Endodermal cell (in vitro differentiated cells): ENCODE results near the gene CAMKMT. TPM values are rescaled to one million over a fixed set of nuclear protein-coding genes. Genes with fewer than 3 reads are reported as not detected.
A peak's percentile ranks its signal among the peaks of the same experiment; 100 is the strongest.
"Not testable (repeated sequence)": the region's sequence is repeated elsewhere in the genome, so short reads cannot be mapped to it uniquely, and the experiment has no call there.

Experiments used
- DNase-seq: peaks from one replicate; pipeline ENCODE4 v3.0.0-alpha.2; 2017
- H3K27ac ChIP-seq: 2 replicates; pipeline ENCODE4 v1.5.1; 2013; ENCODE audit warnings: mild to moderate bottlenecking, low read depth, low read length, moderate library complexity
- H3K27me3 ChIP-seq: 2 replicates; pipeline ENCODE4 v1.6.1; 2013; ENCODE audit warnings: mild to moderate bottlenecking, low read length, moderate library complexity; ENCODE audit not compliant: insufficient read depth, control insufficient read depth, poor library complexity, severe bottlenecking
- H3K36me3 ChIP-seq: 2 replicates; pipeline ENCODE4 v1.7.0; 2013; ENCODE audit warnings: mild to moderate bottlenecking, low read length, moderate library complexity; ENCODE audit not compliant: control insufficient read depth, insufficient read depth
- H3K4me1 ChIP-seq: one replicate; pipeline ENCODE4 v1.7.0; 2013; ENCODE audit warnings: low read length; ENCODE audit not compliant: control insufficient read depth, insufficient read depth
- H3K4me3 ChIP-seq: 2 replicates; pipeline ENCODE4 v1.5.1; 2013; ENCODE audit warnings: mild to moderate bottlenecking, low read length, moderate library complexity
- H3K9ac ChIP-seq: 2 replicates; pipeline ENCODE4 v1.6.1; 2013; ENCODE audit warnings: mild to moderate bottlenecking, low read length, moderate library complexity; ENCODE audit not compliant: poor library complexity, severe bottlenecking; ENCODE audit errors: extremely low read depth
- H3K9me3 ChIP-seq: 2 replicates; pipeline ENCODE4 v1.6.1; 2013; ENCODE audit warnings: mild to moderate bottlenecking, low read length, moderate library complexity; ENCODE audit not compliant: control insufficient read depth
- H3K27ac Mint-ChIP-seq: 2 replicates; pipeline ENCODE4 v1.8.0; 2020; ENCODE audit warnings: mixed read lengths
- H3K27me3 Mint-ChIP-seq: 2 replicates; pipeline ENCODE4 v1.8.0; 2021; ENCODE audit warnings: mild to moderate bottlenecking, mixed read lengths; ENCODE audit not compliant: insufficient read depth
- H3K36me3 Mint-ChIP-seq: 2 replicates; pipeline ENCODE4 v1.8.0; 2020; ENCODE audit warnings: low read depth, mixed read lengths
- H3K4me1 Mint-ChIP-seq: 2 replicates; pipeline ENCODE4 v1.8.0; 2020; ENCODE audit warnings: mixed read lengths
- H3K4me3 Mint-ChIP-seq: 2 replicates; pipeline ENCODE4 v1.8.0; 2020; ENCODE audit warnings: mild to moderate bottlenecking, moderate library complexity, mixed read lengths
- H3K9me3 Mint-ChIP-seq: 2 replicates; pipeline ENCODE4 v1.8.0; 2020; ENCODE audit warnings: mild to moderate bottlenecking, mixed read lengths
- WGBS, 2 experiments: methylation state at CpG; one replicate each; pipeline versions ENCODE4 v1.1.5 to v1.1.7; 2013; ENCODE audit warnings: missing lambda C conversion rate in 2 of 2, mixed read lengths in 1 of 2; ENCODE audit not compliant: insufficient coverage in 1 of 2, insufficient read length in 1 of 2; 5-methylcytosine and 5-hydroxymethylcytosine counted together
- total RNA-seq, 2 donors: library from RNA; stranded (reverse); fragmentation: NEBNext Ultra II Directional in 1 of 2; extraction: Animal tissue kit (Norgen Biotek cat#: 25700) in 1 of 2; gene quantifications; 2 replicates in 1 of 2; 3 replicates in 1 of 2; pipeline ENCODE4 v1.2.1, GENCODE V29; 2021
- TF ChIP-seq, protein P1 (sequence below): fragments of 200-600 bp; sonication (generic); conservative IDR thresholded peaks from 2 replicates; pipeline ENCODE4 v1.5.0; 2021; ENCODE audit warnings: antibody characterized with exemption, mild to moderate bottlenecking

The CAMKMT gene
- total RNA-seq, 2 donors from 2014 or later = 31.4 to 57.5 TPM

DNA sequence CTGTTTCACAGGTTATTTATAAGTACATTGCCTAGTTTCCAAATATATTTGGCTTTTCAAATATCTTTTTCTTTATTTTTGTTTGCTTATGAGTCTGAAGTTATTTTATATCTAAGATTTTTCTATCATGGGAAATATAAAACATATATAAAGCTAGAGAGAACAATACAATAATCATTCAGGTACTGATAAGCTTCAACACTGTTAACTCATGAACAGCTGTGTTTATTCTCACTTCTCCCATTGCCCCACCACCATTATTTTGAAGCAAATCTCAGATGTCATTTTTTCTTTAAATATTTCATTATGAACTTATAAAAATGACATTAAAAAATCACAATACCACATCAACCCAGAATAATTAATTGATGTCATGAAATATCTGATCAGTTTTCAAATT, 9.7 kb downstream of the CAMKMT start:
- H3K9me3 Mint-ChIP-seq = peaks cover 2% of the 10 kb centered on the region
- H3K27me3 Mint-ChIP-seq = peaks cover 29% of the 10 kb centered on the region
- no peak overlapping the region for H3K4me3 Mint-ChIP-seq
- no peak overlapping the region for H3K27ac ChIP-seq
- TF ChIP-seq, protein P1, sequence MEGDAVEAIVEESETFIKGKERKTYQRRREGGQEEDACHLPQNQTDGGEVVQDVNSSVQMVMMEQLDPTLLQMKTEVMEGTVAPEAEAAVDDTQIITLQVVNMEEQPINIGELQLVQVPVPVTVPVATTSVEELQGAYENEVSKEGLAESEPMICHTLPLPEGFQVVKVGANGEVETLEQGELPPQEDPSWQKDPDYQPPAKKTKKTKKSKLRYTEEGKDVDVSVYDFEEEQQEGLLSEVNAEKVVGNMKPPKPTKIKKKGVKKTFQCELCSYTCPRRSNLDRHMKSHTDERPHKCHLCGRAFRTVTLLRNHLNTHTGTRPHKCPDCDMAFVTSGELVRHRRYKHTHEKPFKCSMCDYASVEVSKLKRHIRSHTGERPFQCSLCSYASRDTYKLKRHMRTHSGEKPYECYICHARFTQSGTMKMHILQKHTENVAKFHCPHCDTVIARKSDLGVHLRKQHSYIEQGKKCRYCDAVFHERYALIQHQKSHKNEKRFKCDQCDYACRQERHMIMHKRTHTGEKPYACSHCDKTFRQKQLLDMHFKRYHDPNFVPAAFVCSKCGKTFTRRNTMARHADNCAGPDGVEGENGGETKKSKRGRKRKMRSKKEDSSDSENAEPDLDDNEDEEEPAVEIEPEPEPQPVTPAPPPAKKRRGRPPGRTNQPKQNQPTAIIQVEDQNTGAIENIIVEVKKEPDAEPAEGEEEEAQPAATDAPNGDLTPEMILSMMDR = no peak
- peaks cover 42% of the 10 kb centered on the region for H3K27me3 ChIP-seq
- H3K4me1 ChIP-seq = no peaks in the 10 kb centered on the region
- DNase-seq = no peak
- H3K4me1 Mint-ChIP-seq = peaks cover 19% of the 10 kb centered on the region
- H3K9ac ChIP-seq = no peak overlapping the region
- peaks cover 2% of the 10 kb centered on the region for H3K36me3 Mint-ChIP-seq
- no peaks in the 10 kb centered on the region for H3K9me3 ChIP-seq
- no peak overlapping the region for H3K27ac Mint-ChIP-seq
- no peaks in the 10 kb centered on the region for H3K36me3 ChIP-seq
- H3K4me3 ChIP-seq = no peak overlapping the region

DNA sequence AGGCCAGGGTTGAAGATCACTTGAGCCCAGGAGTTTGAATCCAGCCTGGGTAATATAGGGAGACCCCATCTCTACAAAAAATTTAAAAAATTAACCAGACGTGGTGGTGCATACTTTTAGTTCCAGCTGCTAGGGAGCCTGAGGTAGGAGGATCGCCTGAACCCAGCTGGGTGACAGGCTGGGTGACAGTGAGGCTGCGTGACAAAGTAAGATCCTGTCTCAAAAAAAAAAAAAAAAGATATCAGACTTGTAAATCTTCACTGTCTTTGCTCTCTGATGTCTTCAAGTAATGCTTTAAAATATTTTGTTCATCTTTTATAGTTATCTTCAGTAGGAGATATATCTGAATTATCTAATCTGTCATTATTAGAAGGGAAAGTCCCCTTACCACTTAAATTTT, 10.5 kb downstream of the CAMKMT start:
- 73 to 79% methylated on average over 2 to 3 of the region's 3 CpGs for WGBS, 2 experiments
- no peak overlapping the region for H3K4me3 ChIP-seq
- Mint-ChIP-seq H3K27ac (peak overlapping the region; percentile 52), H3K4me3 (no peak overlapping the region), H3K27me3 (peaks cover 34% of the 10 kb centered on the region), H3K4me1 (peaks cover 24% of the 10 kb centered on the region), H3K9me3 (peaks cover 2% of the 10 kb centered on the region), H3K36me3 (peaks cover 2% of the 10 kb centered on the region)
- H3K27me3 ChIP-seq = peaks cover 49% of the 10 kb centered on the region
- H3K4me1 ChIP-seq = no peaks in the 10 kb centered on the region
- H3K9ac ChIP-seq = no peak overlapping the region
- H3K27ac ChIP-seq = no peak overlapping the region
- TF ChIP-seq, protein P1 = no peak
- peak; percentile 44 for DNase-seq
- no peaks in the 10 kb centered on the region for H3K9me3 ChIP-seq
- no peaks in the 10 kb centered on the region for H3K36me3 ChIP-seq

DNA sequence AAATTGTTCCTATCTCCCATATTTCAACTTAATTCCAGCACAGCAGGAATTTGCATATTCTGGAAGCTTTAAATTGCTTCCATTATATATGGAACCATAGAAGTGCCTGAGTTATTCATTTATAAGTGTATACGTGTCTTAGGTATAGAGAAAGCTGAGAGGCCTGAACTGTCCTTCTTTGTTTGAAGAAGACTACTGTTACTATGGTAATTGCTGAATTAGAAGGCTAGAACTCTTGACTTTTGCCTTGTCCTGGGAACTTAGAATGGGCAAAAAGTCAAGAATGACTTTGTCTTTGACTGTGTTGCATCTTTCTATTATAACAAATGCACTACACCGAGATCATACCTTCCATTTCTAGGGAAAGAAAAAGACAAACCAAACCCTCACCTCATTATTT, 15.7 kb downstream of the CAMKMT start:
- Histone ChIP-seq H3K9me3 (no peaks in the 10 kb centered on the region), H3K4me1 (no peaks in the 10 kb centered on the region), H3K27ac (no peak overlapping the region), H3K9ac (no peak overlapping the region), H3K4me3 (no peak overlapping the region), H3K36me3 (no peaks in the 10 kb centered on the region), H3K27me3 (peaks cover 79% of the 10 kb centered on the region)
- Mint-ChIP-seq H3K4me3 (no peak overlapping the region), H3K4me1 (peaks cover 13% of the 10 kb centered on the region), H3K36me3 (peaks cover 8% of the 10 kb centered on the region), H3K27me3 (peaks cover 49% of the 10 kb centered on the region), H3K27ac (no peak overlapping the region), H3K9me3 (no peaks in the 10 kb centered on the region)
- TF ChIP-seq, protein P1 = no peak
- WGBS, 2 experiments = 93 to 100% methylated on average over 1 of the region's 2 CpGs
- DNase-seq = no peak

DNA sequence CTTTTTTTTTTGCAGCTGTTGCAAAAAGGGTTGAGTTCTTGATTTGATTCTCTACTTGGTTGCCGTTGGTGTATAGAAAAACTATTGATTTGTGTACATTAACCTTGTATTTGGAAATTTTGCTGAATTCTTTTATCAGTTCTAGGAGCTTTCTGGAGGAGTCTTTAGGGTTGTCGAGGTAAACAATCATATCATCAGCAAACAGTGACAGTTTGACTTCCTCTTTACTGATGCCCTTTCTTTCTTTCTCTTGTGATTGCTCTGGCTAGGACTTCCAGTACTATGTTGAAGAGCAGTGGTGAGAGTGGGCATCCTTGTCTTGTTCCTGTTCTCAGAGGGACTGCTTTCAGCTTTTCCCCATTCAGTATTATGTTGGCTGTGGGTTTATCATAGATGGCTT, 23.5 kb downstream of the CAMKMT start:
- H3K27me3 Mint-ChIP-seq, H3K27ac Mint-ChIP-seq, H3K27me3 ChIP-seq, H3K9ac ChIP-seq, H3K4me3 ChIP-seq, DNase-seq, H3K4me1 Mint-ChIP-seq, H3K4me3 Mint-ChIP-seq, H3K4me1 ChIP-seq, H3K27ac ChIP-seq, H3K36me3 ChIP-seq: not testable (repeated sequence)
- H3K9me3 Mint-ChIP-seq = peaks cover 35% of the 10 kb centered on the region
- H3K9me3 ChIP-seq = peaks cover 28% of the 10 kb centered on the region
- 84% methylated on average over 2 of the region's 2 CpGs; no CpG with 5 or more reads in 1 of the 2 experiments for WGBS, 2 experiments
- H3K36me3 Mint-ChIP-seq = peaks cover 46% of the 10 kb centered on the region
